KMS-11 (cell line): ENCODE measurements around the gene CYP2W1.

Experiments used
- H2AFZ ChIP-seq: fragments of 200-600 bp; sonication (generic); 2 replicates; pipeline ENCODE4 v1.6.1; 2016; ENCODE audit warnings: antibody characterized with exemption, mixed run types, low read depth
- H3K27ac ChIP-seq: fragments of 200-600 bp; sonication (generic); 2 replicates; pipeline ENCODE4 v1.6.1; 2016; ENCODE audit warnings: mild to moderate bottlenecking, mixed run types
- H3K27me3 ChIP-seq: fragments of 200-600 bp; sonication (generic); 2 replicates; pipeline ENCODE4 v1.6.1; 2017; ENCODE audit warnings: mild to moderate bottlenecking, low read depth, mixed run types, moderate library complexity; ENCODE audit not compliant: insufficient read depth
- H3K36me3 ChIP-seq: fragments of 200-600 bp; sonication (generic); 2 replicates; pipeline ENCODE4 v1.6.1; 2017; ENCODE audit warnings: mild to moderate bottlenecking, mixed run types; ENCODE audit not compliant: insufficient read depth
- H3K4me1 ChIP-seq: fragments of 200-600 bp; sonication (generic); 2 replicates; pipeline ENCODE4 v1.6.1; 2016; ENCODE audit warnings: mild to moderate bottlenecking, low read depth, mixed run types; ENCODE audit not compliant: poor library complexity, severe bottlenecking
- H3K4me2 ChIP-seq: fragments of 200-600 bp; sonication (generic); 2 replicates; pipeline ENCODE4 v1.7.0; 2016; ENCODE audit warnings: mild to moderate bottlenecking, mixed run types
- H3K4me3 ChIP-seq: fragments of 200-600 bp; sonication (generic); IDR thresholded peaks from 2 replicates; pipeline ENCODE4 v1.6.1; 2017; ENCODE audit warnings: low read depth, low read length, mixed read lengths; ENCODE audit not compliant: insufficient read depth
- H3K79me2 ChIP-seq: fragments of 200-600 bp; sonication (generic); 2 replicates; pipeline ENCODE4 v1.6.1; 2016; ENCODE audit warnings: low read depth, mixed run types; ENCODE audit not compliant: insufficient read depth
- H3K9ac ChIP-seq: fragments of 200-600 bp; sonication (generic); 2 replicates; pipeline ENCODE4 v1.6.1; 2016; ENCODE audit warnings: mild to moderate bottlenecking, mixed run types
- H4K20me1 ChIP-seq: fragments of 200-600 bp; sonication (generic); 2 replicates; pipeline ENCODE4 v1.6.1; 2016; ENCODE audit warnings: mild to moderate bottlenecking, mixed run types; ENCODE audit not compliant: insufficient read depth
- TF ChIP-seq, protein P1 (sequence below): fragments of 200-600 bp; sonication (generic); conservative IDR thresholded peaks from 2 replicates; pipeline ENCODE4 v1.6.1; 2017; ENCODE audit warnings: low read depth, mild to moderate bottlenecking, antibody characterized with exemption, low read length, moderate library complexity, mixed read lengths

CYP2W1 gene

DNA sequence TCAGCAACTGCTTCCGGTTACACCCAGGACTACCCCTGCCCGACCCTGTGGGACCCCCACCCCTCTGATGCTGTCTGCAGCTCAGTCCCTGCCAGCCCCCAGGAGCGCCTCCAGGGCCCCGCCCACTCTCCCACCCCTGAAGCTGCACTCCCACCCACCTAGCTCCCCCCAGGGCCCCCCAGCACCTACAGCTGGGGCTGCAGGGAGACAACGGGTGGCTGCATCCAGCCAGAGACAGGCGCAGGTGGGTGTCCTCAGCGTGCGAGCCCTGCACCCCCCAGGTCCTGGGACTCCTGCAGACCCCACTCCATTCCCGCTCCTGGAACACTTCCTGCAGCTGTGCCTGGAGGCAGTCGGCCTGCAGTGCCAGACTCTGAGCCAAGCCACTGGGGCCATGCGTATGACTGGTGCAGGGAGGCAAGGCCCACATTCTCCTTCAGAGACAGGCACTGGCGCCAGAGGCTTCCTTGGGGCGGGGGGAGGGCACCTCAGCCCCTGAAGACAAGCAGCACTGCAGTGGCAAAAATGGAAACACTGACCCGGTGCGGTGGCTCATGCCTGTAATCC is 6.1 kb downstream of the CYP2W1 start:
- Histone ChIP-seq H3K4me2 (no peak overlapping the region), H3K4me3 (no peak overlapping the region), H3K36me3 (no peaks in the 10 kb centered on the region), H3K79me2 (no peaks in the 10 kb centered on the region), H3K4me1 (peaks cover 3% of the 10 kb centered on the region), H3K9ac (no peak overlapping the region), H2AFZ (no peak overlapping the region), H3K27ac (no peak overlapping the region), H4K20me1 (no peaks in the 10 kb centered on the region), H3K27me3 (peaks cover 40% of the 10 kb centered on the region)
- TF ChIP-seq, protein P1, sequence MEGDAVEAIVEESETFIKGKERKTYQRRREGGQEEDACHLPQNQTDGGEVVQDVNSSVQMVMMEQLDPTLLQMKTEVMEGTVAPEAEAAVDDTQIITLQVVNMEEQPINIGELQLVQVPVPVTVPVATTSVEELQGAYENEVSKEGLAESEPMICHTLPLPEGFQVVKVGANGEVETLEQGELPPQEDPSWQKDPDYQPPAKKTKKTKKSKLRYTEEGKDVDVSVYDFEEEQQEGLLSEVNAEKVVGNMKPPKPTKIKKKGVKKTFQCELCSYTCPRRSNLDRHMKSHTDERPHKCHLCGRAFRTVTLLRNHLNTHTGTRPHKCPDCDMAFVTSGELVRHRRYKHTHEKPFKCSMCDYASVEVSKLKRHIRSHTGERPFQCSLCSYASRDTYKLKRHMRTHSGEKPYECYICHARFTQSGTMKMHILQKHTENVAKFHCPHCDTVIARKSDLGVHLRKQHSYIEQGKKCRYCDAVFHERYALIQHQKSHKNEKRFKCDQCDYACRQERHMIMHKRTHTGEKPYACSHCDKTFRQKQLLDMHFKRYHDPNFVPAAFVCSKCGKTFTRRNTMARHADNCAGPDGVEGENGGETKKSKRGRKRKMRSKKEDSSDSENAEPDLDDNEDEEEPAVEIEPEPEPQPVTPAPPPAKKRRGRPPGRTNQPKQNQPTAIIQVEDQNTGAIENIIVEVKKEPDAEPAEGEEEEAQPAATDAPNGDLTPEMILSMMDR, result no peak

DNA sequence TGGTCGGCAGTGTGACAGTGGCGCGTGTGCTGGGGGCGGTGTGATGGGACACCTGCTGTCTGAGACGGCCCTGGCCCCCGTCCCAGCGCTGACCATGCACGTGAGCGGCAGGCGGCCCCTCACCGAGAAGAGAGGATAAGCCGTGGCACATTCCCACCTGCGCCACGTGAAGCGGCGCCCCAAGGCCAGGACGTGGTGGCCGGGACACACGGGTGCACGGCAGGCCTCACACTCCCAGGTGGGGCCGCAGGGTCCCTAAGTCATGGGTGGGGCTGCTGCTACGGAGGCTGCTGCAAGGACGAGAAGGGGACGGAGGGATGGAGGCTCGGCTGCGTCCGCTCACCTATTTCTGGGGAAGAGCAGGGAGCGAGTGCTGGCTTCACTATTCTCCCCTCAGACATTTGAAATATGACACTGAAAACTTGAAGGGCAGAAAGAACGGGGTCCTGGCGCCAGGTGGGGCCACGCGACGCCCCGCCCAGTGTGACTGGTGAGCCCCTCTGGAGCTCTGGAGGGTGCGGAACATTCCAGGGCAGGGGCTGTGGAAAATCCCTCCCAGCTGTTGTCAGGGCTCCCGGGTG is 7.5 kb downstream of the CYP2W1 start:
- H3K27me3 ChIP-seq, result peaks cover 29% of the 10 kb centered on the region
- no peak overlapping the region for H2AFZ ChIP-seq
- no peak overlapping the region for H3K27ac ChIP-seq
- H3K4me2 ChIP-seq, result no peak overlapping the region
- no peaks in the 10 kb centered on the region for H3K79me2 ChIP-seq
- H4K20me1 ChIP-seq, result no peaks in the 10 kb centered on the region
- H3K4me3 ChIP-seq, result no peak overlapping the region
- peaks cover 3% of the 10 kb centered on the region for H3K4me1 ChIP-seq
- TF ChIP-seq, protein P1, result no peak
- H3K9ac ChIP-seq, result no peak overlapping the region
- no peaks in the 10 kb centered on the region for H3K36me3 ChIP-seq

DNA sequence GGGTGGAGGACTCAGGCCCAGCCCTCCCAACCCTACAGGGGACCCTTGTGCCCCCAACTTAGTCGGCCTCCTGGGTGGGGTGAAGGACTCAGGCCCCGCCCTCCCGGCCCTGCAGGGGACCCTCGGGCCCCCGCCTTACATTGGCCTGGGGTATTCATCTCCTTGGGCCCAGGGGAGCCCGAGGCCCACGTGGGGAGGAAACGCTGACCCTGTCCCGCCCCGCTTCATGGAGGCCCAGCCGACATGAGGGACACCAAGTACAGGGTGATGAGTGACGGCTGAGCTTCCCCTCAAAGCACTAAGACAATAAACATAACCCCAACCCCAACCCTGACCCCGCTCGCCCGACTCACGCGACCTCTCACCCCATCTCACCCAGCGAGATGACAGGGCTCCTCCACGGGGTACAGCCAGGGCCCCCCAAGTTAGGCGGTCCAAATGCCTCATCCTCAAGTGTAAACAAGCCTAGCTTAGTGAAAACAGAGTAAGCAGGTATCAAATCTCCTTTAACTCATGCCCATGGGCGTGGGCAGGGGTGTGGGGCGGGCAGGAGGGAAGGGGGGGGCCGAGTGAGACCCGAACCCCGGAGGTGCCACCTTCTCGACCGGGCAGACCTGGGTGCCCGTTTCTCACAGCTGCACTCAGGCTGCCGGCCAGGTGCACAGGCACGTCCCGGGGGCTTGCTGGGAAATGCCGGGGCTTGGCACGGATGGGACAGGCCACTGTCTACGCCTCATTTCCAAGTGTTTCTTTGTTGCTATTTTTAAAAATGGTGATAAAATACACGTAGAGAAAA is 8.2 kb downstream of the CYP2W1 start:
- Histone ChIP-seq H3K27me3 (peaks cover 22% of the 10 kb centered on the region; the same call in 1 of the 2 replicates), H3K4me2 (no peak overlapping the region), H2AFZ (no peak overlapping the region), H4K20me1 (no peaks in the 10 kb centered on the region), H3K27ac (no peak overlapping the region), H3K4me1 (peaks cover 3% of the 10 kb centered on the region), H3K9ac (no peak overlapping the region), H3K36me3 (no peaks in the 10 kb centered on the region), H3K79me2 (no peaks in the 10 kb centered on the region), H3K4me3 (no peak overlapping the region)
- TF ChIP-seq, protein P1, result no peak

DNA sequence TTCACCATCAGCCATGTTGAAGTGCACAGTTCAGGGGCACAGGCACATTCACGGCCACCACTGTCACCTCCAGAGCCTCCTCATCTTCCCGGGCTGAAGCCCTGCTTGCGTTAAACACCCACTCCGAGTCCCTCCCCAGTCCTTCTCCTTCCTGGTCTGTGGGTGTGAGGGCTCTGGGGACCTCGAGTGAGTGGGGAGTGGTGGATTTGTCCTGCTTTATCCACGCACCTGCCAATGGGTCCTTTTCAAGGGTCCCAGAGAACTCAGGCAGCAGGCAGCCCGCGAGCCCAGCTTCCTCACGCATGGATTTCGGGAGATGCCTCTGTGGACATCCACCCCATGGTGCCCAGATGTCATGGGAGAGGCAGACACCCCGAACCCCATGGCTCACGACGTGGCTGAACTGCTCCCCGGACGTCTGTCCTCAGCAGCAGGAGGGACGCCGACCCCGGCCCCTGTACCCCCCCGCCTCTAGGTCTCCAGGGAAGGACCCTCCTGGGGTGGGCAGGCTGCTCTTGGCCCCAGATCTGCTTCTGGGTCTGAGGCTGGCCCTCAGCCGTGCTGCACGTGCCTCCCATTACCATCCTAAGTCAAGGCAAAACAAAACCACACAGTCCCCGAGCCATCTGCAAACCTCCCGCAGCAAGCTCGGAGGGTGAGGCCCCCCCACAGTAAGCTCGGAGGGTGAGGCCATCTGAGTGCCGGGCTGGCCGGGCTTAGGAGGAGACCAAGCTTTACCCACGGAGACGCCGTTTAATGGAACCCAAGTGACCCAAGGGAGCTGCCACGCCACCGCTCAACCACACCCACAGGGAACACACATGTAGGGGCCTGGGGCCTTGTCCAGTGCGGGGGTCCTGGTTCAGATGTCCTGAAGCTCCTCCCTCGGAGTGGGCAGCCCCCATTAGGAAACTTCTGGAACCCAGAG is 9.0 kb downstream of the CYP2W1 start:
- peaks cover 3% of the 10 kb centered on the region for H3K4me1 ChIP-seq
- H3K27ac ChIP-seq, result no peak overlapping the region

More for the DNA sequence above, 9.0 kb downstream of the CYP2W1 start:
- Histone ChIP-seq H3K79me2 (no peaks in the 10 kb centered on the region), H3K4me3 (no peak overlapping the region), H4K20me1 (no peaks in the 10 kb centered on the region), H3K9ac (no peak overlapping the region), H3K4me2 (no peak overlapping the region), H2AFZ (no peak overlapping the region), H3K27me3 (peaks cover 14% of the 10 kb centered on the region; the same call in 1 of the 2 replicates), H3K36me3 (no peaks in the 10 kb centered on the region)
- TF ChIP-seq, protein P1, result no peak
